Measurements from ENCODE around the gene FAM163B.

Gene FAM163B

GRCh38 chr9:133597316-133597957 is 11.8 kb downstream of the FAM163B start:
- no peak for DNase-seq

DNA sequence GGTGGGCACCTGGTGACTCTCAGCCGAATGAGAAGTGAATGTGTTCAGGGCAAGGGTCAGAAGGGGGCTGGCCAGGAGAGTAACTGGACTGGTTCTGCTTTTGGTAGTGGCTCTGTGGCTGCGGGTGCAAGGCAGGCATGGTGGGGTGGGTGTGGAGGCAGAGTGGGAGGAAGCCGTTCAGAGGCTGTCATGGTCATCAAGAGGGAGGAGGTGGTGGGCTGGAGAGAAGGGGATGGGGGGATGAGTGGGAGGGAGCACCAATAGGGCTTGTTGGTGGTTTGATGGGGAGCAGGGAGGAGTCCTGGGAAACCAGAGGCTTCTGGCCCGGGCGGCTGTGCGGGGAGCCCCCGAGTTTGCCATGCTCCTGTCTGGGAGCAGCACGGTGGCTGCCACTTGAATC is 13.3 kb downstream of the FAM163B start:
- no peak for DNase-seq

DNA sequence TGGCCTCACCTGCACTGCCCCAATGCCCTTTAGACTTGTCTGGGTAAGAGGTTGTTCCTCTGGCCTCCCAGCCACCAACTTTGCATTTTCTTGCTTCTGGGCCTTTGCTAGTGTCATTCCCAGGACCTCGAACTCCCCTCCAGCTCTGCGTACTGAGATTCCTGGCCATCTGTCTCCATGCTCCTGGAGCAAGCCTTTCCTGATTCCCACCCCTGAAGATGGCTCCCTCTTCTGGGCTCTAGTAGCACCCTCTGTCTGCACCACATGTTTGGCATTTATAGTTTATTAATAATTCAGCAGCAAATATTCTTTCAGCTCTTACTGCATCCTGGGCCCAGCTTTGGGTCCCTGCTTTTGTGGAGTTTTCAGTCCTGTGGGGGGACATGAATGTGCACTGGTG is 14.9 kb downstream of the FAM163B start:
- DNase-seq: no peak

- DNase-seq: no peak
Observed at GRCh38 chr9:133593587-133594253, 15.5 kb downstream of the FAM163B start.

DNA sequence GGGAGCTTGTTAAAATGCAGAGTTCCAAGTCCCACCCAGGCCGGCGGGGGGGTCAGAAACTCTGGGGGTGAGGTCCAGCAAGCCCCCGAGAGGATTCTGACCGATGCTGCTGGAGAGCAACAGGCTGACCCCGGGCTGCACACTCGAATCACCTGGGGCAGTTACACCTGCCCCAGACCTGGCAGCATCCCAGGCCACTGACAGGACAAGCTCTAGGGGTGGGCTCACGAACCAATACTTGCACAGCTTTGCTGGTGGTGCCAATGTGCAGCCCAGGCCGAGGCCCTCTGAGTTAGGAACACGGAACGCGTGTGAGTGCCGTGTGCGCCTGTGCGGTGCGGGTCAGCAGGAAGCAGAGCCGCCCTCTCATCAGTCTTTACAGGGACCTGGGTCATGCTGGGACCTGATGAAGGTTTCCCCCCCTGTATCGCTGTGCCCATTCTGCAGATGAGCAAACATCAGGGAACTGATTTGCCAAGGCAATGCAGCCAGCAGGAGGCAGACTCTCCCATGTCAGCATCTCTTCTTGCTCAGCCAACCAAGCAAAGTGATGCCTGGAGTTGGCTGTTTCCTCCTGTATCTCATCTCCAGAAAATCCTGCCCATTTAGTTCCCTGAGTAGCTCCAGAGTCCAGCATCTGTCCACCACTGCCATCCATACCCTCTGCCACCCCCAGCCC is 16.3 kb downstream of the FAM163B start:
- no peak for DNase-seq

DNA sequence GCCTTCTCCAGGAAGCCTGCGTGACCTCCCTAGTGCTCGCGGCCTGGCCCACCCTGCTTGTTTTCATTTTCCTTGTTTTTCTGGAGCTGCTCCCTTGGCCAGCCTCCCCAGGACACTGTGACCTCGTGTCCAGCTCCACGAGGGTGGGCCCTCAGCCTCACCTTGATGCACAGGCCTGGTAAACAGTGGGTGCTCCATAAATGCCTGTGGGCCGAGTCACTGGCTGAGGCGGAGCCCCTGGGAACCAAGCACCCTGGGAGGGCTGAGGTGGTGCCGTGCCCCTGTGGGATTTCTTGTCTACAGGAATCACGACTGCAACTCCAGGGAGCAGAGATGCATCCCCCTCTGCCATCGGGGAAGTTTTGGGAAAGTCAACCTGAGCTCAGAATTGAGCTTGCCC is 17.2 kb downstream of the FAM163B start:
- no peak for DNase-seq

DNA sequence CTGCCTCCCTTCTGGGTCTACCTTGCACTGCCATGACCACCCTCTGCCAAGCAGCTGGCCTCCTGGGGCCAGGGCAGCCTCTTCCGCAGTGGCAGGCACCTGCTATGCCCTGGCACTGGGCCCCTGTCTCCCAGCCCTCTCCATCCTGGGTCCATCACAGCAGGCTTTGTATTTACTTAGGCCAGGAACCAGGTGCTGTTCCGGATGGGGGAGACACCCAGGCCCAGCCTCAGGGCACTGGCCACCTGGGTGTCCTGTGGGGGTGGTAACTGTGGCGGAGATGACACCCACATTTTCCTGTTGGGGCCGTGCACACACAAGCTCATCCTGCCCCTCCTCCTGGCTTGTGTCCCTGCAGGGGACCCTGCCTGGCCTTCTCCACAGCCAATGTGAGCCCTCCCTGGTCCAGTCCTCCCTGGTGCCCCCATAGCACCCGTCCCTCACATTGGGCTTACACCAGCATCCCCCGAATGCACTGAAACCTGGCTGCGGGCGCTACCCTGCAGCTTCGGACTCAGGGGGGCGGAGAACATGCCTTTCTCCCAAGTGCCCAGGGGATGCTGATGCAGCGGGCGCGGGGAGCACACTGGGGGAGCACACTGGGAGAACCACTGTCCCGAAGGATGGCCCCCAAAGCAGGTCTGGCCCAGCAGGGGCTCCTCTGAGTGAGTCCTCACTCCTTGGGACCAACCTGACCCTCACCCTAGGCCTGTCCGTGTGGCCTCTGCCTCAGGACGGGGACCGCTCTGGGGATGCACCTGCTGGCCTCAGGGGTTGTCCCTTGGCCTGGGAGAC is 17.9 kb downstream of the FAM163B start:
- no peak for DNase-seq

- no peak for DNase-seq
Observed at GRCh38 chr9:133590231-133590855, 18.8 kb downstream of the FAM163B start.

DNA sequence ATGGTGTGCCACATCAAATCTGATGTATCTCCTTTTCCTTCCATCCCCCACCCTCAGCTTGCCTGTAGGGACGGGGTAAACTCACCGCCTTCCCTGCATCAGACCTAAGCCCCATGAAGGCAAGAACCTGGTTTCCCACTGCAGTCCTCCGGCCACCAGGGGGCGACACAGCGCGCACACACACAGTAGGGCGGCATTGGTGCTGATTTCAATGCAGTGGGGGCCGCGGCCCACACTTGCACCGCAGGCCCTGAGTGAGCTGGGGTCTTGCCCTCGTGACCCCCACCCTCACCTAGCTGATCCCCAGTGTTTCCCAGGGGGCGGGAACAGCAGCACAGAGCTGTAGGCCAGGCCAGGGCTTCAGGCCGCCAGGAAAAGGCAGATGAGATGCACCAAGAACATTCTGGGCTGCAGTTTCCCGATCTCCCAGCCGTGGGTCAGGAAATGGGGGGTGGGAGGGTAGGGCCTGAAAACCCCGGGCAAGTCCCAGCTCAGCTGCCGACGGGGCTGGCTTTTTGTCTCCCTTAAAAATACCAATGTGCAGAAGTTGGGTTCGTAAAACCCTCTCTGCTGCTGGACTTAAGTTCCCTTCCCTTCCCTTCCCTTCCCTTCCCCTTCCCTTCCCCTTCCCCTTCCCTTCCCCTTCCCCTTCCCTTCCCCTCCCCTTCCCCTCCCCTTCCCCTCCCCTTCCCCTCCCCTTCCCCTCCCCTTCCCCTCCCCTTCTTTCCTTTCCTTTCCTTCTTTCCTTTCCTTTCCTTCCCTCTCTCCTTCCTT is 19.5 kb downstream of the FAM163B start:
- no peak for DNase-seq

- no peak for DNase-seq
Observed at GRCh38 chr9:133587466-133587865, 21.7 kb downstream of the FAM163B start.

GRCh38 chr9:133587051-133587450 is 22.1 kb downstream of the FAM163B start:
- no peak for DNase-seq

- DNase-seq: no peak
Observed at GRCh38 chr9:133585481-133586351, 23.5 kb downstream of the FAM163B start.

GRCh38 chr9:133584559-133585476 is 24.4 kb downstream of the FAM163B start:
- DNase-seq: no peak

GRCh38 chr9:133584167-133584558 is 25.0 kb downstream of the FAM163B start:
- DNase-seq: no peak

GRCh38 chr9:133583586-133583985 is 25.6 kb downstream of the FAM163B start:
- DNase-seq: no peak

DNA sequence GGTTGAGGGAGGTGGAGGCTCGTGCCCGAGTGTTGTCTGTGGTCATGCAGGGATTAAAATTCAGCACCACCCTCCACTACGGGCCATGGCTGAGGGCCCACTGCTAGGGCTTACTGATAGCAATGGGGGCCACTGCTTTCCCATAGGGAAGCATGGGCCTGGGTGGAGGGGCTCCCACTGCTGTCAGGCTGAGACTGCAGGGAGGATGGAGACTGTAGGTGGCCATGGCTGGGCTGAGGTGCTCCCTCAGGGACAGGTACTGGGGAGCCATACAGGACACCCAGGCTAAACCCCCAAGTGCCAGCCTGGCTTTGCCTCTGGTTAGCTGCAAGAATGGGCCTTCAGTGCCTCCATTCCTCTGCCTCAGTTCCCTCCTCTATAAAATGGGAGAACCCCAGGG is 26.1 kb downstream of the FAM163B start:
- no peak for DNase-seq

DNA sequence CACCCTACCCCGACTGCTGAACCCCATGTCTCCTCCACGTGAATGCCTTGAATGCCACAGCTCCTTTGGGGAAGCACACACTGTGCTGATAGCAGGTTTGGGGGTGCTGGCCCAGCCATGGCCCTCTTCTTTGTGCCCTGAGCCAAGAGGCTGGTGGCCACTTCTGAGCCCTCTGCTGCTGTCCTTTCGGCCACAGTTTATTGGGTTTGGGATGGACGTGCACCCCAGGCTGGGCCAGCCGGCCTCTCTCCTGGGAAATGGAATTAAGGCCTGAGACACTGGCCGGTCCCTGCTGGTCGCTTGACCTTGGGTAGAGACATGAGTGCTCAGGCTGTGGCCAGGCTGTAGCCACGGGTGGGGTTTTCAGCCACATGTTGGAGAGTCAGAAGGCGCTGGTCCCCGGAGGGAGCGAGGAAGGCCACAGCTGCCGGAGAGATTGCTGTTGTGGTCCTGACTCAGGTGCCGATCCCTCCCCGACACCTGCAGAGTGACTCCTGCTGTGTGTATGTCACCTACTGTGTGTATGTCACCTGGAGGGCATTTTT is 26.6 kb downstream of the FAM163B start:
- no peak for DNase-seq

DNA sequence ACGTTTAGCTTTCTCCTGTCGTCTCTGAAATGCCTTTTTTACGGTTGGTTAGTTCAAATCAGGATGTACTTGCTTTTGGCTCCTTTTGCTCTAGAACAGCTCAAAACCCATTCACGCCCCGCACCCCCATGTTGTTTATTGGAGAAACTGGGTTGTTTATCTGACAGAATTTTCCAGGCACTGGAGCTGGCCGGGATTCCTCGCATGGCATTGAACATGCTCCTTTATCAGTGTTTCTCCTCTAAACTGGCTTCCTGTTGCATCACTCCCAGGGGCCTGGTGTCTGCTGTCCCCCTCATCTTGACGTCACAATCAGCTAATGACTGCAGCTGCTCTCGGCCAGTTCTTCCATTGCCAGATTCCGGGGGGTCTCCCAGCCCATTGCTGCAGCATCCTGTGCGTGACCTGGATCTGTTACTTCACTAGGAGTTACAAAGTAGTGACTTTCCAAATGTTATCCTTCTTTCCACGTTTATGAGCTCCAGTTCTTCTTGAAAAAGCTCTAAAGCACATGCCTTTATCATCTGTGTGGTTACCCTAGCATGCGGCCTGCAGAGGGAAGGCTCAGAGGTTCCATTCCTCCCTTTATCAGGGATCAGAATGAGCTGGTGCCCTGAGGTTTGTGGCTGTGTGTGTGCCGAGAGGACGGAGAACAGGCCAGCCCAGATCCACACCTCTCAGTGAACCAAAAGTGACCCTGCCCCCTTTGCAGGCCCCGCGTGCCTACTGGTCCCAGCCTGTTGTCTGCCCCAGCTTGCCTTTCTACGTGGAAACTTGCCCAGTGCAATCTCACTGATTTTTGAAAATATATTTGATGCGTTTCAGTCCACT is 27.5 kb downstream of the FAM163B start:
- DNase-seq: no peak

- DNase-seq: no peak
Observed at GRCh38 chr9:133581011-133581410, 28.2 kb downstream of the FAM163B start.

Measured in right forelimb (tissue), 1 donor.